HCT116 (cell line): ENCODE measurements around the gene SAMD14. TPM values are rescaled to one million over a fixed set of nuclear protein-coding genes. Genes with fewer than 3 reads are reported as not detected.

Source experiments
- ATAC-seq: fragments of 200-7000 bp; cut with Tn5 transposase; 2 replicates; pipeline ENCODE4 v1.9.1; 2020; ENCODE audit warnings: mild to moderate bottlenecking, moderate library complexity
- BruUV-seq: library from RNA; stranded (reverse); fragments of 400-500 nt; replicated peaks from 2 replicates; lab custom pipeline; 2021; lab: Mats Ljungman, UMichigan
- CTCF ChIA-PET: fragments of 300-600 bp; sonication (Branson Sonifier 250); formaldehyde crosslinking; loops from one replicate; lab custom pipeline; 2021; ENCODE audit warnings: antibody characterized with exemption; lab: Charles Lee
- POLR2A ChIA-PET: fragments of 300-600, 350-600 bp; sonication (Branson Sonifier 250); formaldehyde crosslinking; loops from one replicate; lab custom pipeline; 2021; ENCODE audit warnings: antibody characterized with exemption; lab: Charles Lee
- RAD21 ChIA-PET, 2 experiments: fragments of 300-600 bp; sonication (Branson Sonifier 250); formaldehyde crosslinking; loops; one replicate each; lab custom pipeline; 2023; ENCODE audit warnings: low total read pairs in 2 of 2; ENCODE audit not compliant: uncharacterized antibody in 2 of 2, unreplicated experiment in 2 of 2, low non-redundant PET in 1 of 2; lab: Charles Lee
- DNase-seq: peaks from one replicate; pipeline ENCODE4 v3.0.0-alpha.2; 2010; ENCODE audit warnings: low read depth, low spot score
- H2AFZ ChIP-seq: fragments of 200-600 bp; shearing (Covaris generic), sonication (generic); 2 replicates; pipeline ENCODE4 v1.6.1; 2017; ENCODE audit warnings: low read depth, mixed run types, mixed read lengths, antibody characterized with exemption, low read length; ENCODE audit not compliant: poor library complexity, severe bottlenecking
- H3K27ac ChIP-seq: 2 replicates; pipeline ENCODE4 v1.5.1; 2012; ENCODE audit warnings: low read depth, low read length
- H3K27me3 ChIP-seq: fragments of 200-600 bp; sonication (generic); 2 replicates; pipeline ENCODE4 v1.6.1; 2016; ENCODE audit warnings: mixed run types, low read length, mixed read lengths; ENCODE audit not compliant: insufficient read depth
- H3K36me3 ChIP-seq, 2 experiments: fragments of 200-500 bp in 1 of 2; fragments of 200-600 bp in 1 of 2; sonication (Bioruptor generic) in 1 of 2; sonication (generic) in 1 of 2; 2 replicates each; pipeline versions ENCODE4 v1.5.1 to v1.6.1; 2014 to 2016; ENCODE audit warnings: low read length in 2 of 2, inconsistent platforms in 1 of 2, mixed read lengths in 1 of 2, mixed run types in 1 of 2; ENCODE audit not compliant: insufficient read depth in 2 of 2, control insufficient read depth in 1 of 2
- H3K4me1 ChIP-seq, 2 experiments: fragments of 200-600 bp in 1 of 2; sonication (generic) in 1 of 2; 2 replicates each; pipeline versions ENCODE4 v1.5.1 to v1.6.1; 2012 to 2017; ENCODE audit warnings: low read length in 2 of 2, inconsistent platforms in 1 of 2, mild to moderate bottlenecking in 1 of 2, mixed read lengths in 1 of 2, mixed run types in 1 of 2, moderate library complexity in 1 of 2; ENCODE audit not compliant: insufficient read depth in 2 of 2, control insufficient read depth in 1 of 2
- H3K4me2 ChIP-seq: fragments of 200-600 bp; sonication (generic); 2 replicates; pipeline ENCODE4 v1.6.1; 2017; ENCODE audit warnings: mixed run types, low read length, mixed read lengths
- H3K4me3 ChIP-seq, 2 experiments: fragments of 200-600 bp in 1 of 2; sonication (generic) in 1 of 2; replicated peaks in 1 of 2; 2 replicates each; pipeline ENCODE4 v1.5.1; 2011 to 2016; ENCODE audit warnings: low read length in 2 of 2, control low read depth in 1 of 2, low read depth in 1 of 2, mild to moderate bottlenecking in 1 of 2, mixed read lengths in 1 of 2, mixed run types in 1 of 2
- H3K79me2 ChIP-seq: fragments of 200-600 bp; sonication (generic); 2 replicates; pipeline ENCODE4 v1.6.1; 2017; ENCODE audit warnings: mild to moderate bottlenecking, mixed run types, low read length, moderate library complexity, mixed read lengths; ENCODE audit not compliant: insufficient read depth
- H3K9ac ChIP-seq: fragments of 200-600 bp; sonication (generic); 2 replicates; pipeline ENCODE4 v1.6.1; 2016; ENCODE audit warnings: low read length, mixed read lengths
- H3K9me2 ChIP-seq: fragments of 200-600 bp; sonication (generic), shearing (Covaris generic); 2 replicates; pipeline ENCODE4 v1.6.1; 2017; ENCODE audit warnings: mixed run types, mild to moderate bottlenecking, moderate library complexity; ENCODE audit not compliant: insufficient read depth
- H3K9me3 ChIP-seq, 2 experiments: fragments of 200-500 bp in 1 of 2; fragments of 200-600 bp in 1 of 2; sonication (Bioruptor generic) in 1 of 2; sonication (generic) in 1 of 2; 2 replicates each; pipeline ENCODE4 v1.6.1; 2014 to 2017; ENCODE audit warnings: low read length in 2 of 2, mixed read lengths in 2 of 2, inconsistent platforms in 1 of 2, low read depth in 1 of 2, mild to moderate bottlenecking in 1 of 2, mixed run types in 1 of 2, moderate library complexity in 1 of 2; ENCODE audit not compliant: control insufficient read depth in 1 of 2, insufficient read depth in 1 of 2
- H4K20me1 ChIP-seq: fragments of 200-600 bp; sonication (generic), shearing (Covaris generic); 2 replicates; pipeline ENCODE4 v1.6.1; 2017; ENCODE audit warnings: mixed run types, mild to moderate bottlenecking, moderate library complexity; ENCODE audit not compliant: insufficient read depth
- ATF3 ChIP-seq: IDR thresholded peaks from 2 replicates; pipeline ENCODE4 v1.6.1; 2012
- EGR1 ChIP-seq: IDR thresholded peaks from 2 replicates; pipeline ENCODE4 v1.6.1; 2012; ENCODE audit warnings: low read depth
- ELF1 ChIP-seq: IDR thresholded peaks from 2 replicates; pipeline ENCODE4 v1.6.1; 2012; ENCODE audit warnings: low read depth, borderline replicate concordance
- EZH2 ChIP-seq: fragments of 200-600 bp; sonication (generic); IDR thresholded peaks from 2 replicates; pipeline ENCODE4 v1.6.1; 2017; ENCODE audit warnings: antibody characterized with exemption, mixed run types
- EZH2phosphoT487 ChIP-seq: fragments of 200-600 bp; IDR thresholded peaks from 2 replicates; pipeline ENCODE4 v1.6.1; 2018; ENCODE audit warnings: antibody characterized with exemption, borderline replicate concordance
- FOSL1 ChIP-seq: IDR thresholded peaks from 2 replicates; pipeline ENCODE4 v1.6.1; 2012; ENCODE audit warnings: low read depth
- JUND ChIP-seq: IDR thresholded peaks from 2 replicates; pipeline ENCODE4 v1.6.1; 2012
- POLR2A ChIP-seq: IDR thresholded peaks from 2 replicates; pipeline ENCODE4 v1.7.0; 2011; ENCODE audit warnings: borderline replicate concordance; ENCODE audit not compliant: insufficient read depth, insufficient read length; ENCODE audit errors: extremely low read depth
- POLR2AphosphoS5 ChIP-seq: IDR thresholded peaks from 2 replicates; pipeline ENCODE4 v1.6.1; 2011; ENCODE audit warnings: mild to moderate bottlenecking, low read depth, low read length, moderate library complexity
- SIN3A ChIP-seq: IDR thresholded peaks from 2 replicates; pipeline ENCODE4 v1.6.1; 2012; ENCODE audit warnings: low read depth
- SP1 ChIP-seq: IDR thresholded peaks from 2 replicates; pipeline ENCODE4 v1.6.1; 2012; ENCODE audit warnings: low read depth
- SRF ChIP-seq: IDR thresholded peaks from 2 replicates; pipeline ENCODE4 v1.6.1; 2012; ENCODE audit warnings: low read depth
- TCF7L2 ChIP-seq: IDR thresholded peaks from 2 replicates; pipeline ENCODE4 v1.7.0; 2011; ENCODE audit warnings: borderline replicate concordance, inconsistent platforms; ENCODE audit not compliant: insufficient read depth, insufficient read length; ENCODE audit errors: extremely low read depth
- YY1 ChIP-seq: IDR thresholded peaks from 2 replicates; pipeline ENCODE4 v1.6.1; 2011; ENCODE audit warnings: low read length, low read depth, moderate library complexity, mild to moderate bottlenecking; ENCODE audit not compliant: insufficient replicate concordance; ENCODE audit errors: extremely low read depth
- ZBTB33 ChIP-seq: IDR thresholded peaks from 2 replicates; pipeline ENCODE4 v1.6.1; 2011; ENCODE audit warnings: mild to moderate bottlenecking, low read length, moderate library complexity; ENCODE audit not compliant: insufficient replicate concordance; ENCODE audit errors: extremely low read depth
- ZNF274 ChIP-seq: fragments of 200-500 bp; sonication (Bioruptor generic); IDR thresholded peaks from 2 replicates; pipeline ENCODE4 v1.6.1; 2014; ENCODE audit warnings: mild to moderate bottlenecking, low read depth, low read length, inconsistent platforms
- intact Hi-C: fragments of 100-400 bp; cut with micrococcal nuclease; formaldehyde crosslinking; loops from 2 replicates; pipeline ENCODE4 v1.10.0; 2022
- total RNA-seq: library from RNA; stranded (reverse); gene quantifications from one replicate; pipeline ENCODE4 v1.2.1, GENCODE V29; 2021; ENCODE audit not compliant: unreplicated experiment
- TF ChIP-seq, protein P1 (sequence below), 3 experiments: fragments of 200-600 bp in 1 of 3; sonication (generic) in 1 of 3; IDR thresholded peaks in 2 of 3; conservative IDR thresholded peaks in 1 of 3; 2 replicates each; pipeline ENCODE4 v1.5.1; 2012 to 2017; ENCODE audit warnings: low read depth in 2 of 3, low read length in 2 of 3, antibody characterized with exemption in 1 of 3, borderline replicate concordance in 1 of 3, control low read depth in 1 of 3, mild to moderate bottlenecking in 1 of 3, mixed read lengths in 1 of 3, mixed run types in 1 of 3, moderate library complexity in 1 of 3; ENCODE audit not compliant: insufficient read depth in 1 of 3

Gene SAMD14
- total RNA-seq, 1 experiment from 2014 or later, result 1.5 TPM

DNA sequence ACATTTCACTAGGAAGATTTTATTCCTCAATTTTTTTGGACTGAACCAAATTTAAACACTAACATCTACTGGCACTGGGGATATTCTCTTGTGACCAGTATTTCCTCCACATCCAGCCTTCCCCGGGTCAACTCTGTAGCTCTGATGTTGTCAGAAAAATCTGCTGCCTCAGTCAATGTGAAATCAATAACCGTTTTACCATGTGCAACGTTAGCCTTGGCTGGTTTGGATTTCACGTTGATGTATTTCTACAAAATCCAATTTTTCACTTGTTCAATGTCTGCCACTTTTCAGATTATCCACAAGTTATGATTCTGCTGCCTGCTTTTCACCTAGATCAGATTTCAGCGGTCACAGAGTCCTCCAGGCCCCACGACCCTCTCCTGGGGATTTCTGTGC, 43.0 kb upstream of the SAMD14 start:
- no peak overlapping the region for H3K4me2 ChIP-seq
- TF ChIP-seq SP1 (no peak), SRF (no peak), EGR1 (no peak), FOSL1 (no peak)
- H3K36me3 ChIP-seq, result no peaks in the 10 kb centered on the region
- H3K4me1 ChIP-seq, result peaks cover 29 to 71% of the 10 kb centered on the region in 2 experiments
- RAD21 ChIA-PET, result no interaction called here
- ATAC-seq (no peak), DNase-seq (no peak)
- H4K20me1 ChIP-seq, result no peaks in the 10 kb centered on the region
- H3K4me3 ChIP-seq, result no peak overlapping the region
- no peak overlapping the region for H2AFZ ChIP-seq
- no peaks in the 10 kb centered on the region for H3K9me3 ChIP-seq
- CTCF ChIA-PET, result interaction anchor here (1.1 to 4.2 kb wide), 5 partner anchors 7 to 27 kb away, joined by 3 to 59 read pairs (median 8); partner anchors contain the start of gene SGCA
- POLR2A ChIA-PET, result no interaction called here
- no peaks in the 10 kb centered on the region for H3K9me2 ChIP-seq
- BruUV-seq, result no TSS peak
- H3K27me3 ChIP-seq, result no peaks in the 10 kb centered on the region
- no peak overlapping the region for H3K9ac ChIP-seq
- intact Hi-C loops, result no loop called here
- no peaks in the 10 kb centered on the region for H3K79me2 ChIP-seq
- H3K27ac ChIP-seq, result no peak overlapping the region

GRCh38 chr17:50172130-50172529, 42.2 kb upstream of the SAMD14 start:
- H3K4me2 ChIP-seq, result no peak overlapping the region
- H3K9me2 ChIP-seq, result no peaks in the 10 kb centered on the region
- H3K36me3 ChIP-seq, result no peaks in the 10 kb centered on the region
- POLR2A ChIA-PET, result no interaction called here
- H3K4me3 ChIP-seq, result no peak overlapping the region
- no peak overlapping the region for H2AFZ ChIP-seq
- H3K27me3 ChIP-seq, result no peaks in the 10 kb centered on the region
- H4K20me1 ChIP-seq, result no peaks in the 10 kb centered on the region
- H3K9me3 ChIP-seq, result no peaks in the 10 kb centered on the region
- CTCF ChIA-PET, result interaction anchor here (1.2 to 4.2 kb wide), 3 partner anchors 11 to 28 kb away, joined by 4 to 59 read pairs (median 8); no protein-coding TSS in a partner anchor
- no peak for DNase-seq
- ATAC-seq, result no peak
- BruUV-seq, result no TSS peak
- intact Hi-C loops, result no loop called here
- H3K27ac ChIP-seq, result no peak overlapping the region
- no peak overlapping the region for H3K9ac ChIP-seq
- H3K79me2 ChIP-seq, result no peaks in the 10 kb centered on the region
- RAD21 ChIA-PET, result no interaction called here
- peaks cover 22 to 63% of the 10 kb centered on the region in 2 experiments for H3K4me1 ChIP-seq
- no peak for TF ChIP-seq POLR2AphosphoS5
- TF ChIP-seq, protein P1, sequence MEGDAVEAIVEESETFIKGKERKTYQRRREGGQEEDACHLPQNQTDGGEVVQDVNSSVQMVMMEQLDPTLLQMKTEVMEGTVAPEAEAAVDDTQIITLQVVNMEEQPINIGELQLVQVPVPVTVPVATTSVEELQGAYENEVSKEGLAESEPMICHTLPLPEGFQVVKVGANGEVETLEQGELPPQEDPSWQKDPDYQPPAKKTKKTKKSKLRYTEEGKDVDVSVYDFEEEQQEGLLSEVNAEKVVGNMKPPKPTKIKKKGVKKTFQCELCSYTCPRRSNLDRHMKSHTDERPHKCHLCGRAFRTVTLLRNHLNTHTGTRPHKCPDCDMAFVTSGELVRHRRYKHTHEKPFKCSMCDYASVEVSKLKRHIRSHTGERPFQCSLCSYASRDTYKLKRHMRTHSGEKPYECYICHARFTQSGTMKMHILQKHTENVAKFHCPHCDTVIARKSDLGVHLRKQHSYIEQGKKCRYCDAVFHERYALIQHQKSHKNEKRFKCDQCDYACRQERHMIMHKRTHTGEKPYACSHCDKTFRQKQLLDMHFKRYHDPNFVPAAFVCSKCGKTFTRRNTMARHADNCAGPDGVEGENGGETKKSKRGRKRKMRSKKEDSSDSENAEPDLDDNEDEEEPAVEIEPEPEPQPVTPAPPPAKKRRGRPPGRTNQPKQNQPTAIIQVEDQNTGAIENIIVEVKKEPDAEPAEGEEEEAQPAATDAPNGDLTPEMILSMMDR (IDR thresholded peaks at IDR 0.05 in 2 of 3, conservative IDR thresholded peaks at IDR 0.05 in 1 of 3; ENCODE audit: borderline replicate concordance in 1 of 3, insufficient read depth in 1 of 3, low read depth in 2 of 3, low read length in 2 of 3), result no peak
- no peak for TF ChIP-seq ATF3
- no peak for TF ChIP-seq ZBTB33
- TF ChIP-seq FOSL1, result no peak
- TF ChIP-seq SRF, result no peak
- no peak for TF ChIP-seq ZNF274
- TF ChIP-seq JUND, result no peak
- TF ChIP-seq TCF7L2, result no peak
- no peak for TF ChIP-seq POLR2A
- no peak for TF ChIP-seq EZH2phosphoT487
- TF ChIP-seq EGR1, result no peak
- no peak for TF ChIP-seq YY1
- no peak for TF ChIP-seq EZH2
- TF ChIP-seq SP1, result no peak
- TF ChIP-seq SIN3A, result no peak
- TF ChIP-seq ELF1, result no peak
